Stimulated activated CD8-positive, alpha-beta memory T cell treated with anti-CD3 and anti-CD28 coated beads, Interleukin-7, amount 100 ng/mL, for 24 hours (primary cell): ENCODE measurements around the gene ELFN1.
"Not testable (repeated sequence)": the region's sequence is repeated elsewhere in the genome, so short reads cannot be mapped to it uniquely, and the experiment has no call there.

Source experiments
- DNase-seq: peaks from one replicate; pipeline ENCODE4 v3.0.0-alpha.2; 2020; ENCODE audit warnings: low read depth

The ELFN1 gene

DNA sequence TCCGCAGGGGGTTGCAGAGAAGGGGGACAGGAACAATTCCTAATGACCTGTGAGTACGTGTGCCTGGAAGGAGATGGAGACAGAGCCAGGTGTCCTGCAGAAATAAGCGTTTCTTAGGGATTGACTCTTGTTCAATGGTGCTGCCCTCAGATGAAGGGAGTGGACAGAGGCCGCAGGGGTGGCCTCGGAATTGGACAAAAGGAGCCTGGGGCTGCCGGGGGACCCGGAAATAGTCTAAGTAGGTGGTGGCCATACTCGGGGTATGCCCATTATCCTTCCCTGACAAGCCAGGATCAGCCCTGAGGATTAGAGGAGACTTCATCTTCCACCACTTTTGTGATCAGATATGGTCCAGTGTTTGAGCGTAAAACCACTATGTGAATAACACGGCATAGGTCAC is 39.2 kb downstream of the ELFN1 start:
- DNase-seq, result no peak

GRCh38 chr7:1709900-1710299 is 39.8 kb downstream of the ELFN1 start:
- no peak for DNase-seq

GRCh38 chr7:1710936-1711335 is 40.9 kb downstream of the ELFN1 start:
- no peak for DNase-seq

- DNase-seq, result no peak
These were observed 42.9 kb downstream of the ELFN1 start for GRCh38 chr7:1712907-1713501.

DNA sequence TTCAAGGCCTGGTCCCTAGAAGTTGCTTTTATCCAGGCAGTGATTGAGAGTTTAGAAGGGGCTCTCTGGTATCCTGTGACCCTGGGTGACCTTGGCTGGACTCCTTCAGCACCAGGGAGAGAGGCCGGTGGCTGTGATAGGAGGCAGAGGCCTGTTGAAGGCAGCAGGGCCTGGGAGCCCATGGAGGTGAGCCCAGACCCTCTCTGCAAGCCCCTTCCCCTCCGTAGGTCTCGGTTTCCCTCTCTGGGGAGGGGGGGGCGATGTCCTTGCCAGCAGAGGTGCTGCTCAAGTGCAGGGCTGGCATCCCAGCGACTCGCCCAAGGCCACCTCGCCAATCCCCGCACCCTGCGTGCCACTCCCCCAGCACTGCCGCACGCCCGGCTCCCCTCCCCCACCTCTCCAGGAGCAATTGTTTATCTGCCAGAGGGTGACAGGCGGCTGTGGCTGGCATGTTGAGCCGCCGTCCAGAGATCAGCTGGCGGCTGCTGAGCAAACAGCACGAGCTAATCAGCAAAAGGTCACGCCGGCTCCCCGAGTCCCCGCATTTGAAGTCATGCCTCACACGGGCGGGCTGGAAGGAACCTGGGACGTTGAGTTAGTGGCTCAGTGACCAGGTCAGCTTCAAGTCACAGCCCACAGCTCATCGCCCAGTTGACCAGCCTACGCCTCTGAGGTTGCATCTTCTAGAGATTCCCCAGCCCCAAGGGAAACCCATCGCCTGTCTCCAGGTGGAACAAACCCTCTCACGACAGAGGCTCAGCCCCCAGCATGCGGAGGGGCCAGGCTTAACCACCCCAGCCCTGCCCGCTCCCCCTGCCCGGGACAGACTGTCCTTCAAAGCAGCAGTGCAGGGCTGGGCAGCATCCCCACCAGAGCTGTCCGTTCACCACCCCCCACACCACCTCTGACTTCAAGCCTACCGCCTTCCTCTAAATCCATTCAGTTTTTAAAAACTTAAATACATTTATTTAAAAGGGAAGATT is 43.7 kb downstream of the ELFN1 start:
- DNase-seq, result no peak

DNA sequence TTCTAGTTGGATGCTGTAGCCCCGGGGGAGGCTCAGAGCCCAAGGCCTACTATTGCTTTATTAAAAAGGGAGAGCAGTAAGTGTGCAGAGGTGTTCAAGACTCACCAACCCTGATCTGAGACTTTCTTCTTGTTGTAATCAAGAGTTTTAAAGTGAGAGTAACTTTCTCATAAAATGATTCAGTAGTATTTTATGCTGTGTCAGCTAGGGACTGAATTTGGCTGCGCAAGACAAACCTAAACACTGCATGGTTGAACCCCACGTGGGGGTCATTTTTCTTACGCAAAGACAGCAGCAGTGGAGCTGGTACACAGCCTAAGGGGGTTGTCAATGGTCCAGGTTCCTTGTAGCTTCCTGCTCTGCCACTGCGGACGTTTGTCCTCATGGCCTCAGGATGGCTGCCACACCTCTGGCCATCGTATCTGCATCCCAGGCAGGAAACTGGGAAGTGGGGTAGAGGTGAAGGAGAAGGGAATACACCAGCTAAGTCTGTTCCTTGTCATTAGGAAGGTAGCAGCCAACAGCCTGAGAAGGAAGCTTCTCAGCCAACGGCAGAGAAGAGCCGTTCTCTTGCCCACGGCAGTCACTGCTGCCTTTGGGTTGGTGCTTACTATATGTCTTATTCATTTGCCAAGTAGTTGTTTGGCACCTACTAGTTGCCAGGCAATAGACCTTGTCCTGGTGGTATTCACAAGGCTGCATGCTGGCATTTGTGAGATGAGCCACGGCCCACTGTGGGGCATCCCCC is 44.7 kb downstream of the ELFN1 start:
- no peak for DNase-seq

DNA sequence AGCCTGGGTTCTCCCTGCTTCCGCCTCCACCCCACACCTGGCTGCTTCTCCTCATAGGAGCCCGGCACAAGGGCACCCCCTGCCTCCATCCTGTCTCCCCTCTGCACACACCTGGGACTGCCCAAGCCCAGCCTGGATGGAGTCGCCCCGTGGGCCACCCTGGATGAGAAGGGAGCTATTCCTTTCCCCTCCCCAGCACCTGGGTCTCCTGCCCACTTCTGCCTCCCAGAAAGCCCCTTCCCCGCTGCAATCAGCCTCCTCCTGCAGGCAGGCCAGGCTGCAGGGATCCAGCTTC is 45.2 kb downstream of the ELFN1 start:
- DNase-seq, result no peak

GRCh38 chr7:1715671-1716074 is 45.6 kb downstream of the ELFN1 start:
- DNase-seq, result no peak

DNA sequence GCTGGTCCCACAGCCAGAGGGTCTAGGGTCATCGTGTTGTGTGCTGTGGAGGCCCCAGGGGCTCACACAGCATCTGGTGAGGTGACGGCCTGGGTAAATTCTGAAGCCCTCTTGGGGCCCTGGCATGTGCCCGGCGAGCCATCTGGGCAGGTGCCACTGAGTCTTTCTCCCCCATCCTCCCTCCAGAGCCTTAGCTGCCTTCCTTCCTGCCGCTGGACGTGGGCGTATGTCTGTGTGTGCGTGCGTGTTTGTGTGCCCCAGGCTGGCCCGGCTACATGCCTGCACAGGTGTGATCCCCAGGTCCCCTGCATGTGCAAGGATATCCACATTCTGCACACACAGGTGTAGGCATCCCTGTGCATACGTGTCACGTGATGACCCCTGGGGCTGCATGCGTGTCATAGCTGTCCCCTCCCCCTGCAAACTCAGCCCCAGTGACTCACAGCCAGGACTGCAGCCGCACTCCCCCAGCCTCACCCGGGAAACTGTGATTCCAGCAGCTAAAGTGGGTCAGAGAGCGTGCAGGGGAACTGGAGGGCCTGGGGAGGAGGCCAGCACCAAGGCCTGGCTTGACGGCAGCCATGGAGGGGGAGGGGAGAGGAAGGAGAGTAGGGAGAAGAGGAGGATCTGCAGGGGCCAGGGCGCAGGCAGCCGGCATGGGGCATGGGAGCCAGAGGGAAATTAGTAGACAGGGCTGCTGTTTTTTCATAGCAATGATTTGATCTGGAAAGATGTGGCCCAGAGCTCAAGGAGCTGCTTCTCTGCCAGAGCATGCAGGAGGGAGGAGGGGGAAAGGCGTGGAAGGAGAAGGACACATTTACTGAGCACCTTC is 46.4 kb downstream of the ELFN1 start:
- no peak for DNase-seq

DNA sequence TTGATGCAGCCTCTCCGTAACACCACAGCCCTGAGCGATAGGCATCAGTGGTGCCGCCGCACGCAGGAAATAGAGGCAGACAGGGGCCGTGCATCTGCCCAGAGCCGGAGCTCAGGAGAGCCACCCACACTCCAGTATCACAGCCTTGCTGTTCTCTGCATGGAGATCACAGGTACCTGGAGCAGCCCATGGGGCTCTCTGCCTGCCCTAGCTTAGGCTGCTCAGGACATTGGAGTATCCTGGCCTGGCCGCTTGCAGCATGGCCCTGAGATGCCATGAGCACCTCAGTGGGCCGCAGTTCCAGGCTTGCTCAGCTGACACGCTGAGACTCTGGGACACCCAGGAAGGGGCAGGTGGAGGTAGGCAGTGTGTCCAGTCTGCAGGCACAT is 47.0 kb downstream of the ELFN1 start:
- no peak for DNase-seq

DNA sequence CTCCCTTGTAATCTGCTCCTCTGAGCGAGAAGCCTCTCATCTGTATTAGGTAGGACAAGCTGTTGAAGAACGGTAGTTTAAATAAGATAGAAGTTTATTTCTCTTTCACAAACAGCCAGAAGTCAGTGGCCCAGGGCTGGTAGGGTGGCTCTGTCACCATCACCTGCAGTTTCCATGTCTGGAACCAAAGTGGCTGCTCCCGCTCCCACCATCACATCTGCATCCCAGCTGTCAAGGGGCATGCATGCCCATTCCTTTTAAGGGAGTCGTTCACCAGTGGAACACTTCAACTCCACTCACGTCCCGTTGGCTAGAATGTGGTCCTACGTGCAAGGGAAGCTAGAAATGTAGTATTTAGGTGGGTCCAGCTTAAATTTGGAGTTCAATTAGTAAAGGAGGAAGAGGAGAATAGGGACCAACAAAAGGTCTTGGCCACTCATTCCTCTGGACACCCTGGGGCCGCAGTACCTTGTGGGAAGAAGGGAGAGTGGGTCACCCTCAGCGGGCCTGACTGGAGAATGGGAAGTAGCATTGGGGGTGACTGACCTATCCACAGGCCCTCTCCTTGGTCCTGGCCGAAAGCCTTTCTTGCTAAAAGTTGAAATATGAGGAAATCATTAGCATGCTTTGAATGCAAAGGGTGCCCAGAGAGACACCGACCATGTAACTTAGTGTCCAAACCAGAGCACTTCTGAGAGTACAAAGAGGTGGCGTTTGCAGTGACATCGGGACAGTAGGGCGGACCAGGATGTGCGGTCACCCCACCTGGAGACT is 48.0 kb downstream of the ELFN1 start:
- DNase-seq, result no peak

GRCh38 chr7:1718850-1719249 is 48.8 kb downstream of the ELFN1 start:
- not testable (repeated sequence) for DNase-seq

GRCh38 chr7:1719256-1719655 is 49.2 kb downstream of the ELFN1 start:
- not testable (repeated sequence) for DNase-seq

GRCh38 chr7:1719913-1720312 is 49.8 kb downstream of the ELFN1 start:
- DNase-seq, result no peak

GRCh38 chr7:1720326-1720725 is 50.2 kb downstream of the ELFN1 start:
- DNase-seq, result no peak

DNA sequence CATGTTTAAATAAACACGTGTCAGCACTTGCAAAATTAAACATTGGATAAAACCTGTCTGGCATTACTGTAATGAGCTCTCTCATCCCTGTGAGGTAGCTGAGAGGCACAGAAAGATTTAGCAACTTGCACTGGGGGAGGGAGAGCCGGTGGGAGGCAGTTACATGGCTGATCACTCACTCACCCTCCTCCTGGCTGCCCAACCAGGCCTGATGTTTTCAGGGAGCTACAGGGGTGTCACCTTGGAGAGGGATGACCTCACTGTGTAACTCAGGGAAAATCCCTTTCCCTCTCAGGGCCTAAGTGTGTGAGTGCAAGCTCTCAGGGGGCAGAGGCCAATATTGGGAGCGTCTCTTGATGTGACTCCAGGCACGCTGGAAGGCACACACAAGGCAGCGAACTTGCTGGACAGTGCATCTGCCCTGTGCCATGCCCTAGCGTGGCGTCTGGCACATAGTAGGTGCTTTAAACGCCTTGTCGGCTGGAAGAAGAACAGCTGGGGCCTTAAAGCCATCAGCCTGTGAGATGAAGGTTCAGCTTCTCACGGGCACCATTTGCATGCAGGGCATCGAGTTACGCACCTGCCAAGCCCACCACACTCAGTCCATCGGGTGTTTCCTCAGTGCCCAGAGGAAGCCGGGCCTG is 51.1 kb downstream of the ELFN1 start:
- DNase-seq, result no peak

DNA sequence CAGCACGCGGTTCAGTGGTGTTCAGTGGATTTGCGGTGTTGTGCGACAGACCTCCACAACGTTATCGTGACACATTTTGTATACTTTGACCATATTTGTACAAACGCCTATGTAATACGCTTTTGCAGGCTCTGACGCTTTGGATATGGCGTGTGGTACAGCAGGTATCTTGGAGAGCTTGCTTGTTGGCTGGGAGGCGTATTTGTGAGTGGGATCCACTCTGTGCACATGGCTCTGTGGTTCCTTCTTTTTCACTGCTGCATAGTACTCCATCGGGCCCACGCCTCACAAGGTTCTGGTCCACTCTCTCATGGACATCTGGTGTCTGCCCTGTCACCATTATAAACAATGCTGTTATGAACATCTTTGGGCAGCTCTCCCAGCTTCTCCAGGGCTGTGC is 53.2 kb downstream of the ELFN1 start:
- no peak for DNase-seq

DNA sequence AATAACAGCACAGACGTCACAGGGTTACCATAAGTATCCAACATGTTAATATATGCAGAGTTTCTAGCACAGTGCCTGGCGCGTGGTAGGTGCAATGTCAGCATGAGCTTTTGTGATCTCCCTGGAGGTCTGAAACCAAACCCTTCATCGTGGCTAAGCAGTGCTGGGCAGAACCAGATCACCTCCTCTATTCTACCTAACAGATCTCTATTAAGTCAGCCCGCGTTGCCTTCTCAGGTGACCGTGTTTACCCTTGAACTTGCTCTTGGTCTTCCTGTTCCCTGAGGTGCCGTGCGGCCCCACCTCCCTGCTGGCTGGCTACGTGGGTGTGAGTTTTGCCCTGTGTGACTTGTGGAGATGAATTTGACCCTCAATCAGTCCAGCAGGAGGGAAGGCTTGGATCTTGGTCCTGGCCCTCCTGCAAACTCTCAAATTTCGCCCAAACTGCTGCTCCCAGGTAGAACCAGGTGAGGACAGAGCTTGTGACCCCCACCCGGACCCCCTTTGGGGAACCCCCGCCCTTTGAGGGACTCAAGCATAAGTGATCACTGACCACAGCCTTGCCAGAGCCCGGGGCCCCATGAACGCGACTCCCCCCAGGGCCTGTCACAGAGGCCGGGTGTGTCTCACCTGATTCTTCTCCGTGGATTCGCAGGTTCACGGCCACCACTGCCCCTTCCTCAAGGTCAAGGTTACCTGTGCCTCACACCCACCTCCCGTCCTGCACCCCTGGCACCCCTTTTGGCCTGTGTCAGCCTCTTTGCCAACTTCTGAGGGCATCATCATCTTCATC is 54.2 kb downstream of the ELFN1 start:
- no peak for DNase-seq

DNA sequence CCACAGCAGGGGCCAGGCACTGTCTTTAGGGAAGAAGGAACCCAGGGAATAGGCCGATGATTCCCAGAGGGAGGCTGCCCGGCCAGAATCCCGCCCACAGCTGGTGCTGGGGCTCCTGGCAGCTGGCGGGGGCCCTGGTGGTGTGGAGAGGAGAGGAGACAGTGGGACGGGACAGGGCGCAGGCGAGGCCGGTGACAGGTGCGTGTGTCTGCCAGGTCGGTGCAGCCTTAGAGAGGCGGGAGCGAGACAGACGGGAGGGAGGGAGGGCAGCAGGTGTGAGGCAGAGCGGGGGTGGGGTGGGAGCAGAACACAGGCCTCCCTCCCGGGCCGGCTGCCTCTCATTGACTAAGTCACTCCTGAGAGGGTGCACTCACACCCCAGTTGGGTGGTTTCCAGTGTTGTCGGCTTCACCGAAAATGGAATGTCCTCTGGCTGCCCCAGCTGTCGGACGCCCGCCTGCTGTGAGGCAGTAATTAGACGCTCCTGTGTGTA is 55.2 kb downstream of the ELFN1 start:
- DNase-seq, result no peak
